Adipose tissue (tissue), 3 donors: ENCODE measurements around the gene SYCN. TPM values are rescaled to one million over a fixed set of nuclear protein-coding genes. Genes with fewer than 3 reads are reported as not detected.

Source experiments
- H3K27ac ChIP-seq: one replicate; pipeline ENCODE4 v1.5.1; 2013; ENCODE audit warnings: low read depth, low read length
- WGBS, 3 donors: extraction: QIAGEN DNeasy Blood & Tissue Kit; methylation state at CpG; one replicate each; pipeline ENCODE4 v1.1.7; 2013; 5-methylcytosine and 5-hydroxymethylcytosine counted together
- polyA plus RNA-seq, 3 donors: library from polyadenylated mRNA; stranded (reverse); fragments of 200-250 nt; gene quantifications; one replicate each; pipeline ENCODE4 v1.2.3, GENCODE V29; 2013
- donor health status: healthy with polysubstance abuse.
- donor health status: Bipolar disorder and iron deficiency.
- donor health status: healthy.

The SYCN gene
- polyA plus RNA-seq, 3 donors, result 1.0 to 939 TPM; not detected in 1

- WGBS, 3 donors, result 42 to 90% (median 88%) methylated on average over 9 of the region's 9 CpGs
- H3K27ac ChIP-seq, result no peak overlapping the region
These were observed 40.4 kb downstream of the SYCN start for GRCh38 chr19:39163621-39164020.

- 69 to 84% (median 78%) methylated on average over 15 of the region's 15 CpGs for WGBS, 3 donors
- no peak overlapping the region for H3K27ac ChIP-seq
These were observed 41.5 kb downstream of the SYCN start for GRCh38 chr19:39162441-39163043.

- 75 to 76% (median 76%) methylated on average over 21 of the region's 21 CpGs for WGBS, 3 donors
- H3K27ac ChIP-seq, result no peak overlapping the region
These were observed 43.0 kb downstream of the SYCN start for GRCh38 chr19:39160889-39161672.

- 13 to 42% (median 38%) methylated on average over 8 of the region's 8 CpGs for WGBS, 3 donors
These were observed 43.6 kb downstream of the SYCN start for GRCh38 chr19:39160523-39160861.

GRCh38 chr19:39158646-39159260, 45.3 kb downstream of the SYCN start:
- WGBS, 3 donors, result 64 to 88% (median 88%) methylated on average over 12 of the region's 12 CpGs

More at GRCh38 chr19:39160523-39160861, 43.6 kb downstream of the SYCN start:
- no peak overlapping the region for H3K27ac ChIP-seq

GRCh38 chr19:39157997-39158389, 46.1 kb downstream of the SYCN start:
- 88 to 94% (median 93%) methylated on average over 15 of the region's 15 CpGs for WGBS, 3 donors
- H3K27ac ChIP-seq, result no peak overlapping the region

More at GRCh38 chr19:39158646-39159260, 45.3 kb downstream of the SYCN start:
- H3K27ac ChIP-seq, result no peak overlapping the region

- no peak overlapping the region for H3K27ac ChIP-seq
- WGBS, 3 donors, result 53 to 77% (median 74%) methylated on average over 23 of the region's 23 CpGs
These were observed 46.6 kb downstream of the SYCN start for GRCh38 chr19:39157275-39157996.

- WGBS, 3 donors, result 22 to 59% (median 43%) methylated on average over 17 to 24 of the region's 24 CpGs
- no peak overlapping the region for H3K27ac ChIP-seq
These were observed 47.5 kb downstream of the SYCN start for GRCh38 chr19:39156326-39157230.

GRCh38 chr19:39155741-39156140, 48.3 kb downstream of the SYCN start:
- no peak overlapping the region for H3K27ac ChIP-seq
- WGBS, 3 donors, result 52 to 88% (median 80%) methylated on average over 15 of the region's 15 CpGs

- WGBS, 3 donors, result 48 to 88% (median 88%) methylated on average over 10 to 11 of the region's 11 CpGs
- H3K27ac ChIP-seq, result no peak overlapping the region
These were observed 48.9 kb downstream of the SYCN start for GRCh38 chr19:39155114-39155700.

- 23 to 64% (median 62%) methylated on average over 11 of the region's 11 CpGs for WGBS, 3 donors
- no peak overlapping the region for H3K27ac ChIP-seq
These were observed 49.4 kb downstream of the SYCN start for GRCh38 chr19:39154629-39155100.

GRCh38 chr19:39154100-39154628, 49.9 kb downstream of the SYCN start:
- no peak overlapping the region for H3K27ac ChIP-seq
- WGBS, 3 donors, result 48 to 85% (median 82%) methylated on average over 13 of the region's 13 CpGs

Other genes with a start within 250 kb of the SYCN start
- 10 to 100 TPM in 2 of 3 donors, 1 to 10 TPM in 1; 6.8 to 28.8 (median 25.8) TPM for gene FBXO17, start 228.5 kb downstream of the SYCN start, polyA plus RNA-seq
- 10 to 100 TPM in 1 of 3 donors, 1 to 10 TPM in 2; 3.1 to 19.0 (median 4.4) TPM for gene FBXO27, start 171.7 kb downstream of the SYCN start, polyA plus RNA-seq
- gene ACP7, start 119.9 kb downstream of the SYCN start, polyA plus RNA-seq, result under 1 TPM in 1 of 3 donors, not detected in 2; 0.01 TPM
- 10 to 100 TPM; 13.2 to 23.7 (median 14.2) TPM for gene PAK4, start 78.5 kb downstream of the SYCN start, polyA plus RNA-seq
- gene NCCRP1, start 7.3 kb downstream of the SYCN start, polyA plus RNA-seq, result 1 to 10 TPM in 1 of 3 donors, under 1 TPM in 1, not detected in 1; 0.40 to 2.4 TPM
- gene IFNL3, start 40.7 kb upstream of the SYCN start, polyA plus RNA-seq, result not detected
- not detected for gene IFNL4, start 44.6 kb upstream of the SYCN start, polyA plus RNA-seq
- gene IFNL2, start 64.1 kb upstream of the SYCN start, polyA plus RNA-seq, result not detected
- gene IFNL1, start 92.1 kb upstream of the SYCN start, polyA plus RNA-seq, result not detected
- 1 to 10 TPM in 1 of 3 donors, under 1 TPM in 2; 0.67 to 1.2 (median 0.98) TPM for gene LRFN1, start 116.6 kb upstream of the SYCN start, polyA plus RNA-seq
- 100 to 1,000 TPM in 1 of 3 donors, 10 to 100 TPM in 2; 12.9 to 156 (median 86.3) TPM for gene GMFG, start 131.8 kb upstream of the SYCN start, polyA plus RNA-seq
- gene SAMD4B, start 138.2 kb upstream of the SYCN start, polyA plus RNA-seq, result 10 to 100 TPM; 34.3 to 79.0 (median 77.6) TPM
- 10 to 100 TPM; 21.4 to 36.2 (median 34.2) TPM for gene PAF1, start 186.8 kb upstream of the SYCN start, polyA plus RNA-seq
- 10 to 100 TPM; 16.9 to 32.2 (median 21.8) TPM for gene MED29, start 187.1 kb upstream of the SYCN start, polyA plus RNA-seq
- gene ZFP36, start 202.6 kb upstream of the SYCN start, polyA plus RNA-seq, result 1,000 to 10,000 TPM in 2 of 3 donors, 10 to 100 TPM in 1; 80.2 to 1,764 (median 1,356) TPM
- 10 to 100 TPM in 2 of 3 donors, 1 to 10 TPM in 1; 3.0 to 38.8 (median 27.2) TPM for gene PLEKHG2, start 208.4 kb upstream of the SYCN start, polyA plus RNA-seq
- gene RPS16, start 231.7 kb upstream of the SYCN start, polyA plus RNA-seq, result 1,000 to 10,000 TPM; 2,185 to 4,039 (median 3,887) TPM
- gene SUPT5H, start 241.3 kb upstream of the SYCN start, polyA plus RNA-seq, result 100 to 1,000 TPM in 1 of 3 donors, 10 to 100 TPM in 2; 64.7 to 107 (median 71.3) TPM